ENCODE results near the gene PHETA1. TPM values are rescaled to one million over a fixed set of nuclear protein-coding genes. Genes with fewer than 3 reads are reported as not detected.

PHETA1 gene
- total and polyA plus RNA-seq, 11 donors = 12.8 to 48.7 (median 24.5) TPM

DNA sequence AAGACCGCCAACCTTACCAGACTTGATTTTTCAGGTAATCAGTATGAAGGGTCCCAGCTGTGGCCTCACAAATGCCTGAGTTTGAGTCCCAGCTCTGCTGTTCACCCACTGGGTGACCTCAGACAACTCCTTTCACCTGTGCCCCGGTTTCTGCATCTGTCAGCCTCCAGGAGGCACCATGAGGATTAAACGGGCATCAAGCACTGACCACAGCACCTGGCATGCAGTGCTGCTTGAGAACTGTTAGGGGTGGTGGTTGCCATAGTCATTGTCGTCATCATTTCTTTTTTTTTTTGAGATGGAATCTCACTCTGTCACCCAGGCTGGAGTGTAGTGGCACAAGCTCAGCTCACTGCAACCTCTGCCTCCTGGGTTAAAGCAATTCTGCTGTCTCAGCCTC, 57.9 kb downstream of the PHETA1 start:
- DNase-seq = no peak
- no peak overlapping the region for H3K4me3 ChIP-seq
- ATAC-seq = no peak
- no peak overlapping the region for H3K27ac ChIP-seq
- intact Hi-C loops (cut with DNase I) = loop anchor here in 9 of 10 donors (5.0 to 10.0 kb wide), 5 partner anchors 289 to 419 kb away; no protein-coding TSS in a partner anchor
- peaks cover 0 to 3% (median 0%) of the 10 kb centered on the region in 9 donors for H3K27me3 ChIP-seq
- H3K4me1 ChIP-seq = peaks cover 0 to 18% (median 0%) of the 10 kb centered on the region in 12 donors
- peaks cover 0 to 11% (median under 1%) of the 10 kb centered on the region in 12 donors for H3K9me3 ChIP-seq
- 74 to 91% (median 81%) methylated on average over 4 of the region's 4 CpGs for WGBS, 4 donors
- no peaks in the 10 kb centered on the region for H3K36me3 ChIP-seq
- TF ChIP-seq, protein P1, sequence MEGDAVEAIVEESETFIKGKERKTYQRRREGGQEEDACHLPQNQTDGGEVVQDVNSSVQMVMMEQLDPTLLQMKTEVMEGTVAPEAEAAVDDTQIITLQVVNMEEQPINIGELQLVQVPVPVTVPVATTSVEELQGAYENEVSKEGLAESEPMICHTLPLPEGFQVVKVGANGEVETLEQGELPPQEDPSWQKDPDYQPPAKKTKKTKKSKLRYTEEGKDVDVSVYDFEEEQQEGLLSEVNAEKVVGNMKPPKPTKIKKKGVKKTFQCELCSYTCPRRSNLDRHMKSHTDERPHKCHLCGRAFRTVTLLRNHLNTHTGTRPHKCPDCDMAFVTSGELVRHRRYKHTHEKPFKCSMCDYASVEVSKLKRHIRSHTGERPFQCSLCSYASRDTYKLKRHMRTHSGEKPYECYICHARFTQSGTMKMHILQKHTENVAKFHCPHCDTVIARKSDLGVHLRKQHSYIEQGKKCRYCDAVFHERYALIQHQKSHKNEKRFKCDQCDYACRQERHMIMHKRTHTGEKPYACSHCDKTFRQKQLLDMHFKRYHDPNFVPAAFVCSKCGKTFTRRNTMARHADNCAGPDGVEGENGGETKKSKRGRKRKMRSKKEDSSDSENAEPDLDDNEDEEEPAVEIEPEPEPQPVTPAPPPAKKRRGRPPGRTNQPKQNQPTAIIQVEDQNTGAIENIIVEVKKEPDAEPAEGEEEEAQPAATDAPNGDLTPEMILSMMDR (IDR thresholded peaks at IDR 0.05) = no peak
- TF ChIP-seq POLR2A (IDR thresholded peaks at IDR 0.05) = no peak

Other genes with a start within 250 kb of the PHETA1 start
- 10 to 100 TPM; 35.8 to 76.7 (median 40.3) TPM for gene SH2B3, start 36.8 kb upstream of the PHETA1 start, total RNA-seq
- 10 to 100 TPM; 11.3 to 16.8 TPM for gene SH2B3, start 36.8 kb upstream of the PHETA1 start, polyA plus RNA-seq
- 10 to 100 TPM; 34.7 to 59.3 (median 48.8) TPM for gene ATXN2, start 230.2 kb upstream of the PHETA1 start, total RNA-seq
- gene ATXN2, start 230.2 kb upstream of the PHETA1 start, polyA plus RNA-seq = 10 to 100 TPM; 23.6 to 35.0 TPM